T-cell (primary cell): ENCODE results near the gene SMG7. TPM values are rescaled to one million over a fixed set of nuclear protein-coding genes. Genes with fewer than 3 reads are reported as not detected.

Experiments
- ATAC-seq, 4 experiments: fragments of 200-7000 bp in 3 of 4; fragments of 150-1000 bp in 1 of 4; cut with Tn5 transposase; replicated peaks in 1 of 4; 1 replicate in 3 of 4; 2 replicates in 1 of 4; pipeline ENCODE4 v1.10.0; 2021; ENCODE audit warnings: moderate library complexity in 3 of 4, mild to moderate bottlenecking in 2 of 4, moderate number of reproducible peaks in 1 of 4
- CTCF ChIA-PET, 2 donors: fragments of 300-600 bp; sonication (Branson Sonifier 250); formaldehyde crosslinking; loops; one replicate each; lab custom pipeline; 2022; ENCODE audit warnings: antibody characterized with exemption in 2 of 2; lab: Charles Lee
- POLR2A ChIA-PET, 2 donors: fragments of 300-600 bp; sonication (Branson Sonifier 250); formaldehyde crosslinking; loops; one replicate each; lab custom pipeline; 2022; ENCODE audit warnings: antibody characterized with exemption in 2 of 2; lab: Charles Lee
- DNase-seq, 35 experiments: peaks; one replicate each; pipeline versions ENCODE4 v3.0.0 to v3.0.0-alpha.2; 2013 to 2023
- H3K27ac ChIP-seq: one replicate; pipeline ENCODE4 v1.5.1; 2013; ENCODE audit warnings: low read length
- H3K27me3 ChIP-seq, 2 experiments: replicated peaks in 1 of 2; 1 replicate in 1 of 2; 2 replicates in 1 of 2; pipeline versions ENCODE4 v1.6.1 to v1.7.0; 2013; ENCODE audit warnings: low read length in 1 of 2, mixed read lengths in 1 of 2; ENCODE audit not compliant: control insufficient read depth in 2 of 2, insufficient read depth in 2 of 2; ENCODE audit errors: extremely low read depth in 1 of 2
- H3K36me3 ChIP-seq, 2 donors: 1 replicate in 1 of 2; 2 replicates in 1 of 2; pipeline versions ENCODE4 v1.6.1 to v1.7.0; 2013; ENCODE audit warnings: low read length in 1 of 2; ENCODE audit not compliant: control insufficient read depth in 2 of 2, insufficient read depth in 1 of 2; ENCODE audit errors: extremely low read depth in 1 of 2
- H3K4me1 ChIP-seq, 2 experiments: 1 replicate in 1 of 2; 2 replicates in 1 of 2; pipeline versions ENCODE4 v1.6.1 to v1.7.0; 2013; ENCODE audit warnings: low read length in 2 of 2, mixed read lengths in 1 of 2; ENCODE audit not compliant: insufficient read depth in 2 of 2, control insufficient read depth in 1 of 2; ENCODE audit errors: extremely low read depth in 1 of 2
- H3K4me3 ChIP-seq, 2 donors: 1 replicate in 1 of 2; 2 replicates in 1 of 2; pipeline versions ENCODE4 v1.5.1 to v1.7.0; 2013; ENCODE audit warnings: mild to moderate bottlenecking in 2 of 2, low read length in 1 of 2, moderate library complexity in 1 of 2; ENCODE audit not compliant: control insufficient read depth in 1 of 2; ENCODE audit errors: extremely low read depth in 1 of 2
- H3K9me3 ChIP-seq: 2 replicates; pipeline ENCODE4 v1.7.0; 2013
- H3K27ac Mint-ChIP-seq, 2 donors: one replicate each; pipeline ENCODE4 v1.8.0; 2020 to 2021; ENCODE audit warnings: mild to moderate bottlenecking in 2 of 2, mixed read lengths in 2 of 2
- H3K27me3 Mint-ChIP-seq, 2 donors: one replicate each; pipeline ENCODE4 v1.8.0; 2021 to 2022; ENCODE audit warnings: mixed read lengths in 2 of 2
- H3K36me3 Mint-ChIP-seq: one replicate; pipeline ENCODE4 v1.8.0; 2021; ENCODE audit warnings: mixed read lengths
- H3K4me1 Mint-ChIP-seq, 3 donors: one replicate each; pipeline ENCODE4 v1.8.0; 2020 to 2022; ENCODE audit warnings: mixed read lengths in 3 of 3, mild to moderate bottlenecking in 1 of 3
- H3K4me3 Mint-ChIP-seq, 3 donors: one replicate each; pipeline ENCODE4 v1.8.0; 2020 to 2022; ENCODE audit warnings: mild to moderate bottlenecking in 3 of 3, mixed read lengths in 3 of 3, moderate library complexity in 3 of 3
- H3K9me3 Mint-ChIP-seq, 3 donors: one replicate each; pipeline ENCODE4 v1.8.0; 2020 to 2022; ENCODE audit warnings: mixed read lengths in 3 of 3
- WGBS: methylation state at CpG from one replicate; pipeline ENCODE4 v1.1.5; 2013; ENCODE audit warnings: missing lambda C conversion rate; ENCODE audit not compliant: insufficient coverage; 5-methylcytosine and 5-hydroxymethylcytosine counted together
- total RNA-seq, 35 experiments: library from RNA in 6 of 35; stranded (reverse) in 6 of 35; fragments of 120-200 nt in 1 of 35; gene quantifications; one replicate each; pipeline versions ENCODE4 v1.2.1 to v1.2.4 and lab custom pipeline; 2013 to 2026

SMG7 gene
- total RNA-seq, 5 donors from 2014 or later (not counting 1 experiment from before 2014, with no cell fraction given), result 52.6 to 59.0 (median 54.6) TPM

- CTCF ChIA-PET, result no interaction called here
- H3K4me1 ChIP-seq, result no peaks in the 10 kb centered on the region
- Mint-ChIP-seq H3K27me3 (peaks cover 19 to 41% of the 10 kb centered on the region in 2 donors), H3K9me3 (no peaks in the 10 kb centered on the region), H3K36me3 (no peaks in the 10 kb centered on the region), H3K4me3 (no peak overlapping the region), H3K4me1 (no peaks in the 10 kb centered on the region), H3K27ac (no peak overlapping the region)
- H3K4me3 ChIP-seq, result no peak overlapping the region
- POLR2A ChIA-PET, result no interaction called here
- WGBS, result 56% methylated on average over 1 of the region's 2 CpGs
- no peaks in the 10 kb centered on the region for H3K36me3 ChIP-seq
- ATAC-seq, result no peak
- H3K27me3 ChIP-seq, result peaks cover 0 to 5% of the 10 kb centered on the region in 2 experiments
- no peaks in the 10 kb centered on the region for H3K9me3 ChIP-seq
- DNase-seq, result no peak
- H3K27ac ChIP-seq, result no peak overlapping the region
These were observed 39.8 kb upstream of the SMG7 start for GRCh38 chr1:183432548-183432875.

- H3K36me3 ChIP-seq, result no peaks in the 10 kb centered on the region
- POLR2A ChIA-PET, result no interaction called here
- CTCF ChIA-PET, result interaction anchor here in 1 of 2 donors (0.5 kb wide), 1 partner anchor 114 kb away, joined by 4 read pairs; no protein-coding TSS in a partner anchor
- H3K27me3 ChIP-seq, result peaks cover 0 to 7% of the 10 kb centered on the region in 2 experiments
- DNase-seq, result no peak
- H3K4me3 ChIP-seq, result no peak overlapping the region
- no peaks in the 10 kb centered on the region for H3K4me1 ChIP-seq
- Mint-ChIP-seq H3K9me3 (no peaks in the 10 kb centered on the region), H3K27ac (no peak overlapping the region), H3K4me3 (no peak overlapping the region), H3K36me3 (no peaks in the 10 kb centered on the region), H3K4me1 (no peaks in the 10 kb centered on the region), H3K27me3 (peaks cover 24 to 39% of the 10 kb centered on the region in 2 donors)
- WGBS, result no CpG with 5 or more reads among the region's 1 CpG
- ATAC-seq, result no peak
- no peak overlapping the region for H3K27ac ChIP-seq
- H3K9me3 ChIP-seq, result no peaks in the 10 kb centered on the region
These were observed 38.6 kb upstream of the SMG7 start for GRCh38 chr1:183433703-183434102.

- Histone ChIP-seq H3K27me3 (peaks cover 0 to 7% of the 10 kb centered on the region in 2 experiments), H3K4me1 (no peaks in the 10 kb centered on the region), H3K27ac (no peak overlapping the region), H3K4me3 (no peak overlapping the region), H3K9me3 (no peaks in the 10 kb centered on the region), H3K36me3 (no peaks in the 10 kb centered on the region)
- H3K27ac Mint-ChIP-seq, result no peak overlapping the region
- H3K4me1 Mint-ChIP-seq, result no peaks in the 10 kb centered on the region
- no CpG with 5 or more reads among the region's 2 CpGs for WGBS
- H3K36me3 Mint-ChIP-seq, result no peaks in the 10 kb centered on the region
- ChIA-PET CTCF (no interaction called here), POLR2A (no interaction called here)
- H3K4me3 Mint-ChIP-seq, result no peak overlapping the region
- ATAC-seq (no peak), DNase-seq (no peak)
- peaks cover 25 to 30% of the 10 kb centered on the region in 2 donors for H3K27me3 Mint-ChIP-seq
- no peaks in the 10 kb centered on the region for H3K9me3 Mint-ChIP-seq
These were observed 36.8 kb upstream of the SMG7 start for GRCh38 chr1:183435497-183435896.

- CTCF ChIA-PET, result no interaction called here
- DNase-seq, result no peak
- Histone ChIP-seq H3K4me3 (no peak overlapping the region), H3K9me3 (no peaks in the 10 kb centered on the region), H3K36me3 (no peaks in the 10 kb centered on the region), H3K4me1 (no peaks in the 10 kb centered on the region), H3K27ac (no peak overlapping the region), H3K27me3 (peaks cover 0 to 4% of the 10 kb centered on the region in 2 experiments)
- no peaks in the 10 kb centered on the region for H3K36me3 Mint-ChIP-seq
- no peak overlapping the region for H3K27ac Mint-ChIP-seq
- H3K4me3 Mint-ChIP-seq, result no peak overlapping the region
- peaks cover 14 to 24% of the 10 kb centered on the region in 2 donors for H3K27me3 Mint-ChIP-seq
- POLR2A ChIA-PET, result interaction anchor here in 1 of 2 donors (0.6 kb wide), 1 partner anchor 1138 kb away, joined by 5 read pairs; no protein-coding TSS in a partner anchor
- H3K4me1 Mint-ChIP-seq, result no peaks in the 10 kb centered on the region
- no CpG with 5 or more reads among the region's 2 CpGs for WGBS
- H3K9me3 Mint-ChIP-seq, result no peaks in the 10 kb centered on the region
- no peak for ATAC-seq
These were observed 34.2 kb upstream of the SMG7 start for GRCh38 chr1:183438060-183438459.

GRCh38 chr1:183443011-183443410 is 29.3 kb upstream of the SMG7 start:
- CTCF ChIA-PET, result no interaction called here
- Mint-ChIP-seq H3K27ac (no peak overlapping the region), H3K9me3 (no peaks in the 10 kb centered on the region), H3K36me3 (no peaks in the 10 kb centered on the region), H3K27me3 (peaks cover 4 to 8% of the 10 kb centered on the region in 2 donors), H3K4me3 (no peak overlapping the region), H3K4me1 (no peaks in the 10 kb centered on the region)
- no peak for DNase-seq
- Histone ChIP-seq H3K4me1 (no peaks in the 10 kb centered on the region), H3K27ac (no peak overlapping the region), H3K27me3 (no peaks in the 10 kb centered on the region), H3K36me3 (no peaks in the 10 kb centered on the region), H3K4me3 (no peak overlapping the region), H3K9me3 (no peaks in the 10 kb centered on the region)
- POLR2A ChIA-PET, result no interaction called here
- no peak for ATAC-seq
- 100% methylated on average over 1 of the region's 2 CpGs for WGBS

- no peaks in the 10 kb centered on the region for H3K4me1 Mint-ChIP-seq
- Histone ChIP-seq H3K9me3 (no peaks in the 10 kb centered on the region), H3K27ac (no peak overlapping the region), H3K36me3 (no peaks in the 10 kb centered on the region), H3K27me3 (no peaks in the 10 kb centered on the region), H3K4me1 (no peaks in the 10 kb centered on the region), H3K4me3 (no peak overlapping the region)
- no peaks in the 10 kb centered on the region for H3K36me3 Mint-ChIP-seq
- no peak for ATAC-seq
- no peaks in the 10 kb centered on the region for H3K9me3 Mint-ChIP-seq
- peaks cover 4 to 6% of the 10 kb centered on the region in 2 donors for H3K27me3 Mint-ChIP-seq
- no peak overlapping the region for H3K4me3 Mint-ChIP-seq
- WGBS, result no CpG with 5 or more reads among the region's 1 CpG
- ChIA-PET CTCF (no interaction called here), POLR2A (no interaction called here)
- no peak overlapping the region for H3K27ac Mint-ChIP-seq
- DNase-seq, result no peak
These were observed 28.8 kb upstream of the SMG7 start for GRCh38 chr1:183443466-183443865.

GRCh38 chr1:183444243-183444642 is 28.1 kb upstream of the SMG7 start:
- Mint-ChIP-seq H3K9me3 (no peaks in the 10 kb centered on the region), H3K4me1 (no peaks in the 10 kb centered on the region), H3K27me3 (peaks cover 4 to 6% of the 10 kb centered on the region in 2 donors), H3K4me3 (no peak overlapping the region), H3K36me3 (no peaks in the 10 kb centered on the region), H3K27ac (no peak overlapping the region)
- CTCF ChIA-PET, result no interaction called here
- DNase-seq (no peak), ATAC-seq (no peak)
- H3K9me3 ChIP-seq, result no peaks in the 10 kb centered on the region
- H3K4me3 ChIP-seq, result no peak overlapping the region
- no peaks in the 10 kb centered on the region for H3K4me1 ChIP-seq
- POLR2A ChIA-PET, result no interaction called here
- H3K27ac ChIP-seq, result no peak overlapping the region
- no peaks in the 10 kb centered on the region for H3K36me3 ChIP-seq
- WGBS, result no CpG with 5 or more reads among the region's 3 CpGs
- no peaks in the 10 kb centered on the region for H3K27me3 ChIP-seq
